HG02571 (cell line): ENCODE measurements around the gene DRAXIN.

ENCODE experiments used
- ATAC-seq: cut with Tn5 transposase; IDR thresholded peaks from one replicate; pipeline ENCODE4 v1.9.1; 2021; ENCODE audit warnings: mild to moderate bottlenecking, moderate library complexity; ENCODE audit not compliant: unreplicated experiment

The DRAXIN gene

GRCh38 chr1:11735854-11736745 lies 44.6 kb downstream of the DRAXIN start, which contains the start of gene AGTRAP:
Gene AGTRAP (plus strand): TSS chr1:11736136. CDS start chr1:11736209, 73 bp downstream.
- ATAC-seq: peak; percentile 58

- no peak for ATAC-seq
Measured at GRCh38 chr1:11736746-11737639, 45.5 kb downstream of the DRAXIN start.

GRCh38 chr1:11738096-11738495 lies 46.6 kb downstream of the DRAXIN start:
- ATAC-seq: no peak

GRCh38 chr1:11738783-11739182 lies 47.3 kb downstream of the DRAXIN start:
- no peak for ATAC-seq

- ATAC-seq: no peak
Measured at GRCh38 chr1:11740258-11741192, 49.0 kb downstream of the DRAXIN start.

GRCh38 chr1:11741482-11741881 lies 50.0 kb downstream of the DRAXIN start:
- no peak for ATAC-seq

GRCh38 chr1:11741919-11742558 lies 50.5 kb downstream of the DRAXIN start:
- ATAC-seq: no peak

- ATAC-seq: no peak
Measured at GRCh38 chr1:11744287-11744686, 52.8 kb downstream of the DRAXIN start.

GRCh38 chr1:11746092-11746491 lies 54.6 kb downstream of the DRAXIN start:
- ATAC-seq: no peak

GRCh38 chr1:11746795-11747487 lies 55.4 kb downstream of the DRAXIN start:
- ATAC-seq: no peak

GRCh38 chr1:11748294-11749202 lies 57.0 kb downstream of the DRAXIN start:
- ATAC-seq: no peak

GRCh38 chr1:11749203-11749689 lies 57.7 kb downstream of the DRAXIN start:
- ATAC-seq: no peak

GRCh38 chr1:11749996-11750395 lies 58.5 kb downstream of the DRAXIN start:
- ATAC-seq: no peak

GRCh38 chr1:11751087-11751486 lies 59.6 kb downstream of the DRAXIN start:
- no peak for ATAC-seq

- no peak for ATAC-seq
Measured at GRCh38 chr1:11752359-11753088, 61.0 kb downstream of the DRAXIN start.

GRCh38 chr1:11753555-11754208 lies 62.2 kb downstream of the DRAXIN start:
- ATAC-seq: no peak

- no peak for ATAC-seq
Measured at GRCh38 chr1:11757047-11757446, 65.5 kb downstream of the DRAXIN start.
